ENCODE data around the gene CREB5. TPM values are rescaled to one million over a fixed set of nuclear protein-coding genes. Genes with fewer than 3 reads are reported as not detected.

Gene CREB5
- total RNA-seq, 4 donors from 2014 or later: 16.8 to 22.4 (median 20.9) TPM

DNA sequence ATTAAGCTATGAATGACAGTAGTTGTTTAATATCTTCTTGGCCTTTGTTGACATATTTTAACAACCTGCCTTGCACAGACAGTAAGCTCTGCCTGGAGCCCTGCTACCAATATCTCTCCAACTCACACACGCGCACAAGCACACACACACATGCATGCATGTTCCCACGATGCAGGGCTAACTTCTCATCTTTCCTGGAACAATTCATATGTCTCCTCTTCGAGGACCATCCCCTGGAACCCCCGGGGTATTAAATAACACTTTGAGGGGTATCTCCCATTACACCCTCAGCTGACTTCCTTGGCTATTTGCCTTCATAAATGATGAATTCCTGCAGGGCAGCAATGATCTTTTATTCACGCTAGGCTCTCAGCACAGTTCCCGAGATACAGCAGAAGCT lies 287.8 kb downstream of the CREB5 start:
- Histone ChIP-seq H3K27ac (peak overlapping the region in 2 of 4 donors; percentile 33 to 50), H3K36me3 (no peaks in the 10 kb centered on the region), H3K9me3 (no peaks in the 10 kb centered on the region), H3K27me3 (no peaks in the 10 kb centered on the region), H3K4me1 (peaks cover 0 to 61% (median 4%) of the 10 kb centered on the region in 4 donors), H3K4me3 (no peak overlapping the region)
- TF ChIP-seq POLR2A (IDR thresholded peaks at IDR 0.05) (no peak), EP300 (IDR thresholded peaks at IDR 0.05) (no peak)
- TF ChIP-seq, protein P1, sequence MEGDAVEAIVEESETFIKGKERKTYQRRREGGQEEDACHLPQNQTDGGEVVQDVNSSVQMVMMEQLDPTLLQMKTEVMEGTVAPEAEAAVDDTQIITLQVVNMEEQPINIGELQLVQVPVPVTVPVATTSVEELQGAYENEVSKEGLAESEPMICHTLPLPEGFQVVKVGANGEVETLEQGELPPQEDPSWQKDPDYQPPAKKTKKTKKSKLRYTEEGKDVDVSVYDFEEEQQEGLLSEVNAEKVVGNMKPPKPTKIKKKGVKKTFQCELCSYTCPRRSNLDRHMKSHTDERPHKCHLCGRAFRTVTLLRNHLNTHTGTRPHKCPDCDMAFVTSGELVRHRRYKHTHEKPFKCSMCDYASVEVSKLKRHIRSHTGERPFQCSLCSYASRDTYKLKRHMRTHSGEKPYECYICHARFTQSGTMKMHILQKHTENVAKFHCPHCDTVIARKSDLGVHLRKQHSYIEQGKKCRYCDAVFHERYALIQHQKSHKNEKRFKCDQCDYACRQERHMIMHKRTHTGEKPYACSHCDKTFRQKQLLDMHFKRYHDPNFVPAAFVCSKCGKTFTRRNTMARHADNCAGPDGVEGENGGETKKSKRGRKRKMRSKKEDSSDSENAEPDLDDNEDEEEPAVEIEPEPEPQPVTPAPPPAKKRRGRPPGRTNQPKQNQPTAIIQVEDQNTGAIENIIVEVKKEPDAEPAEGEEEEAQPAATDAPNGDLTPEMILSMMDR (IDR thresholded peaks at IDR 0.05): no peak
- no peak for DNase-seq (ENCODE audit: low spot score in 2 of 2)
- 57 to 71% methylated on average over 7 of the region's 7 CpGs for WGBS, 2 donors

DNA sequence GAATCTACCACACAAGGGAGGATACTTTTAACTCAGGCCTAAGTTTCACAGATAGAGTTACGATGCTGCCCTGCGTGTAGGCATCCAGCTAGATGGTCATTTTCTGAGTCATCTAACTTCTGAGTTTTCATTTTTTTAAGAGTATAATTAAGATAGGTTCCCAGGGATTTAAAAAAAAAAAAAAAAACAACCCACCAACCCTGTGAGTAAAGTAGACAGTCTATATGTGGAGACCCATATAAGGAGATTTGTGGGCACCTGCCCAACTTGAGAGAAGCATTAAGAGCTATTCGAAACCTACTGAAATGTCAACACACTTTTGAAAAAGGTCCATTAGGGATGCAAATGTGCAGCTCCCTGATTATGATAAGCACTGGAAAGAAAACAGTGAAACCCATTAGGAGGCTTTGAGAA lies 288.5 kb downstream of the CREB5 start:
- Histone ChIP-seq H3K27ac (peak overlapping the region in 2 of 4 donors; percentile 33 to 50), H3K4me3 (no peak overlapping the region), H3K4me1 (peaks cover 0 to 54% (median 4%) of the 10 kb centered on the region in 4 donors), H3K9me3 (no peaks in the 10 kb centered on the region), H3K27me3 (no peaks in the 10 kb centered on the region), H3K36me3 (no peaks in the 10 kb centered on the region)
- TF ChIP-seq, protein P1 (IDR thresholded peaks at IDR 0.05): no peak
- 80 to 89% methylated on average over 3 of the region's 3 CpGs for WGBS, 2 donors
- no peak for DNase-seq (ENCODE audit: low spot score in 2 of 2)

DNA sequence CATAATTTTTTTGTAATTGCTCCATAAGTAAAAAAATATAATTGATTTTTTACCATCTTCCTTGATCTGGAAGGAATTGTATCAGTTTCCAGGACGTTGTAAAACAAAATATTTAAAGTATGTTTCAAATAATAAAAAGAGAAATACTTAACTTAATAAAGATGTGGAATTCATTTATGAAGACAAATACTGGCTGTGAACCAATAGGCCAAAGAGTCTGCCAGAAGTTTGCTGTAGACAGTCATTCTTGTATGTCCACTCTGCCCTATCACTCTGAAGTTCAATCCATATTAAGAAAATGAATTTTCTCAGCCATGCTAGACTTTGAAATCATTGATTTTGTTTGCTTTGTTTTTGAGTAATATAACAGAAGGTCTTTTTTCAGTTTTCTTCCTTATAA lies 289.4 kb downstream of the CREB5 start:
- 14 to 25% methylated on average over 1 of the region's 1 CpG for WGBS, 2 donors
- no peaks in the 10 kb centered on the region for H3K36me3 ChIP-seq
- no peak for TF ChIP-seq EP300 (IDR thresholded peaks at IDR 0.05)
- TF ChIP-seq, protein P1 (IDR thresholded peaks at IDR 0.05): no peak
- no peak for TF ChIP-seq POLR2A (IDR thresholded peaks at IDR 0.05)
- peaks cover 0 to 51% (median 4%) of the 10 kb centered on the region in 4 donors for H3K4me1 ChIP-seq
- no peak overlapping the region for H3K27ac ChIP-seq
- no peaks in the 10 kb centered on the region for H3K27me3 ChIP-seq
- H3K9me3 ChIP-seq: no peaks in the 10 kb centered on the region
- no peak overlapping the region for H3K4me3 ChIP-seq
- DNase-seq (ENCODE audit: low spot score in 2 of 2): no peak

DNA sequence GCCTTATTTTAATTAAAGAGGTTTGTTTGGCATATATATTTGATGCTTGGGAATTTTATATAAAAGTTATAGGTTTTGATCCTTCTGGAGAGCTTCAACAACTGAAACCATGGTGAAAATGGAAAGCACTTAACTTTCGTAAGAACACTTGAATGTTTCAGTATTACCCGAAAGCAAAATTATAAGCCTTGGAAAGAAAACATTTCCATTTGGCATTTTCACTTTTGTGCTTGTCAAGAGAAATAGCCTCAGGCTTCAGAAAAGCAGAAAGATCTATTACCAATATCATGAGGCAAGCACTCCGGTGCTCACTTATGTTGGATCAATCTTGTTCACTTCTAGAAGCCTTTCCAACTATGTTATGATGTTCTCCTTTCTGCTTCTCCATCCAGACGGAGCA lies 289.9 kb downstream of the CREB5 start:
- WGBS, 2 donors: 63 to 69% methylated on average over 4 of the region's 4 CpGs
- no peak overlapping the region for H3K4me3 ChIP-seq

DNA sequence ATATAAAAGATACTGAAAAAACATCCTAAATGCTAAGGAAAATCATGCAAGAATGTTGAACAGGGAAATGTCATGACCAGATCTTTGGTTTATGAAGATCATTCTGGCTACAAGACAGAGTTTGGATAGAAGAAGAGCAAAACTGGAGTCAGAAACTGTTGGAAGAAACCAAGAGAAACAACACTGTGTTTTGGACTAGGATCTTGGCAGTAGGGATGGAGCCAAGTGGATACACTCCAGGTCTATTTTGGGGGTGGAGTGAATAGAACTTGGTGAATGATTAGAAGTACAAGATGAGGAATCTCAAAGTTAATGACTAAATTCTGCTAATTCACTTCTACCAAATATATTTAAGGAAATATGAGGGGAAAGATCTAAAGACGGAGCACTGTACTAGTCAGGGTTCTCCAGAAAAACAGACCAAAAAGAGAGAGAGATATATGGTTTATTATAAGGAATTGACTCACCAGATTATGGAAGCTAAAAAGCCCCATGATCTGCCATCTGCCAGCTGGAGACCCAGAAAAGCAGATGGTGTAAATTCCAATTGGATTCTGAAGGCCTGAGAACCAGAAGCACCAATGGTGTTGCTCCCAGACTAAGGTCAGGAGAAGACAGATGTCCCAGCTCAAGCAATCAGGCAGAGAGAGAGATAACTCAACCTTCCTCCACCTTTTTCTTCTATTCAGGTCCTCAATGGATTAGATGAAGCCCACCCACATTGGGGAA lies 290.9 kb downstream of the CREB5 start:
- DNase-seq (ENCODE audit: low spot score in 2 of 2): no peak
- TF ChIP-seq EP300 (IDR thresholded peaks at IDR 0.05) (no peak), POLR2A (IDR thresholded peaks at IDR 0.05) (no peak)
- Histone ChIP-seq H3K9me3 (no peaks in the 10 kb centered on the region), H3K27ac (no peak overlapping the region), H3K27me3 (no peaks in the 10 kb centered on the region), H3K4me1 (peaks cover 0 to 50% (median 4%) of the 10 kb centered on the region in 4 donors), H3K36me3 (no peaks in the 10 kb centered on the region), H3K4me3 (no peak overlapping the region)
- 68 to 87% methylated on average over 1 of the region's 1 CpG for WGBS, 2 donors

More for the DNA sequence above, 289.9 kb downstream of the CREB5 start:
- DNase-seq (ENCODE audit: low spot score in 2 of 2): no peak
- Histone ChIP-seq H3K27me3 (no peaks in the 10 kb centered on the region), H3K27ac (no peak overlapping the region), H3K9me3 (no peaks in the 10 kb centered on the region), H3K36me3 (no peaks in the 10 kb centered on the region), H3K4me1 (peaks cover 0 to 49% (median 4%) of the 10 kb centered on the region in 4 donors)
- TF ChIP-seq, protein P1 (IDR thresholded peaks at IDR 0.05): no peak
- no peak for TF ChIP-seq POLR2A (IDR thresholded peaks at IDR 0.05)
- TF ChIP-seq EP300 (IDR thresholded peaks at IDR 0.05): no peak
